HepG2 (cell line): ENCODE results near the gene TMEM62. TPM values are rescaled to one million over a fixed set of nuclear protein-coding genes. Genes with fewer than 3 reads are reported as not detected.

Experiments used
- ATAC-seq: fragments of 200-7000 bp; cut with Tn5 transposase; 3 replicates; pipeline ENCODE4 v1.9.1; 2020; ENCODE audit warnings: mild to moderate bottlenecking, moderate library complexity
- BruUV-seq: library from RNA; stranded (reverse); fragments of 400-500 nt; replicated peaks from 2 replicates; lab custom pipeline; 2021; lab: Mats Ljungman, UMichigan
- CTCF ChIA-PET: fragments of 300-600 bp; formaldehyde crosslinking; extraction: SDS; loops from one replicate; lab custom pipeline; 2021; ENCODE audit warnings: low total read pairs, inconsistent platforms, low intra/inter-chr PET ratio; lab: Yijun Ruan, JAX
- POLR2A ChIA-PET: fragments of 350-600 bp; sonication (Branson Sonifier 250); formaldehyde crosslinking; loops from one replicate; lab custom pipeline; 2020; ENCODE audit warnings: antibody characterized with exemption, inconsistent platforms; lab: Yijun Ruan, JAX
- DNase-seq: peaks from one replicate; pipeline ENCODE4 v3.0.0-alpha.2; 2015; ENCODE audit warnings: low spot score
- FAIRE-seq: peaks from 3 replicates; lab custom pipeline; 2011; peaks lifted over from hg19 to GRCh38; lab: Jason Lieb, UNC
- H2AFZ ChIP-seq: one replicate; pipeline ENCODE4 v1.6.1; 2011; ENCODE audit warnings: low read length, inconsistent platforms
- H3K27ac ChIP-seq: fragments of 300-600 bp; 3 replicates; pipeline ENCODE4 v1.8.0; 2011; ENCODE audit warnings: mixed run types, mild to moderate bottlenecking, mixed read lengths, low read length, inconsistent platforms; ENCODE audit not compliant: insufficient read depth; ENCODE audit errors: extremely low read length
- H3K27me3 ChIP-seq, 2 experiments: fragments of 200-600 bp in 1 of 2; 2 replicates in 1 of 2; 3 replicates in 1 of 2; pipeline versions ENCODE4 v1.6.0 to v1.8.0; 2011; ENCODE audit warnings: low read length in 2 of 2, mild to moderate bottlenecking in 2 of 2, moderate library complexity in 2 of 2, inconsistent platforms in 1 of 2; ENCODE audit not compliant: insufficient read depth in 2 of 2, control insufficient read depth in 1 of 2
- H3K36me3 ChIP-seq, 2 experiments: fragments of 200-600 bp in 1 of 2; replicated peaks in 1 of 2; 2 replicates in 1 of 2; 3 replicates in 1 of 2; pipeline versions ENCODE4 v1.5.1 to v1.8.0; 2011; ENCODE audit warnings: low read length in 2 of 2, inconsistent platforms in 1 of 2; ENCODE audit not compliant: insufficient read depth in 2 of 2, control insufficient read depth in 1 of 2
- H3K4me1 ChIP-seq: 2 replicates; pipeline ENCODE4 v1.5.1; 2012; ENCODE audit warnings: low read length, inconsistent platforms; ENCODE audit not compliant: insufficient read depth
- H3K4me2 ChIP-seq: 2 replicates; pipeline ENCODE4 v1.6.0; 2011; ENCODE audit warnings: low read depth, low read length, inconsistent platforms
- H3K4me3 ChIP-seq, 3 experiments: fragments of 200-600 bp in 1 of 3; sonication (generic), shearing (Covaris generic) in 1 of 3; replicated peaks in 1 of 3; 2 replicates each; pipeline ENCODE4 v1.5.1; 2011 to 2016; ENCODE audit warnings: low read length in 3 of 3, inconsistent platforms in 2 of 3, low read depth in 2 of 3, mild to moderate bottlenecking in 2 of 3, control low read depth in 1 of 3, mixed read lengths in 1 of 3; ENCODE audit not compliant: insufficient read depth in 1 of 3
- H3K79me2 ChIP-seq: one replicate; pipeline ENCODE4 v1.6.1; 2011; ENCODE audit warnings: low read length, inconsistent platforms; ENCODE audit not compliant: insufficient read depth
- H3K9ac ChIP-seq: 2 replicates; pipeline ENCODE4 v1.6.0; 2011; ENCODE audit warnings: mild to moderate bottlenecking, low read depth, low read length, inconsistent platforms; ENCODE audit not compliant: insufficient read depth
- H3K9me3 ChIP-seq: 2 replicates; pipeline ENCODE4 v1.5.1; 2012; ENCODE audit warnings: mild to moderate bottlenecking, low read length
- H4K20me1 ChIP-seq: 2 replicates; pipeline ENCODE4 v1.6.0; 2011; ENCODE audit warnings: inconsistent platforms, mild to moderate bottlenecking, low read length, moderate library complexity; ENCODE audit not compliant: insufficient read depth
- WIZ ChIP-seq: sonication (generic); formaldehyde crosslinking; IDR thresholded peaks from 2 replicates; pipeline ENCODE4 v1.5.1; 2020; ENCODE audit warnings: mild to moderate bottlenecking, missing genetic modification reagents
- ZNF333 ChIP-seq: sonication (generic); formaldehyde crosslinking; IDR thresholded peaks from 2 replicates; pipeline ENCODE4 v1.4.0; 2020; ENCODE audit warnings: mild to moderate bottlenecking, missing genetic modification reagents, borderline replicate concordance
- WGBS: methylation state at CpG from one replicate; pipeline ENCODE4 v1.1.6; 2017; ENCODE audit warnings: low lambda C conversion rate; 5-methylcytosine and 5-hydroxymethylcytosine counted together
- in situ Hi-C: cut with HindIII; loops from 2 replicates; pipeline ENCODE4 v1.10.0; 2017; ENCODE audit warnings: low pct_unique_long_range_greater_than_20kb; ENCODE audit not compliant: extremely low pct_ligation_motif_present
- intact Hi-C: fragments of 100-400 bp; cut with micrococcal nuclease; formaldehyde crosslinking; loops from one replicate; pipeline ENCODE4 v1.10.0; 2022; ENCODE audit not compliant: unreplicated experiment
- polyA plus RNA-seq, 8 experiments: library from polyadenylated mRNA; depleted of rRNA in 3 of 8; stranded (reverse) in 7 of 8; unstranded in 1 of 8; fragments of >200 nt; fragmentation: Illumina TruSeq in 4 of 8; extraction: Trizol in 4 of 8; gene quantifications; 2 replicates each; pipeline versions ENCODE4 v1.2.1 to v1.2.3, GENCODE V29; 2011 to 2016; ENCODE audit warnings: low read depth in 4 of 8, missing spikeins in 1 of 8, mixed read lengths in 1 of 8; ENCODE audit not compliant: insufficient read depth in 1 of 8
- total RNA-seq, 5 experiments: library from RNA; depleted of rRNA; stranded (reverse); fragments of >200 nt; fragmentation: Illumina TruSeq; extraction: Trizol; gene quantifications; 2 replicates each; pipeline ENCODE4 v1.2.3, GENCODE V29; 2016; ENCODE audit warnings: low read depth in 1 of 5
- TF ChIP-seq, protein P1 (sequence below): sonication (generic); formaldehyde crosslinking; IDR thresholded peaks from 2 replicates; pipeline ENCODE4 v1.8.0; 2022; ENCODE audit warnings: low read depth, missing genetic modification reagents
- TF ChIP-seq, protein P2 (sequence below): sonication (generic); formaldehyde crosslinking; IDR thresholded peaks from 2 replicates; pipeline ENCODE4 v1.5.1; 2020; ENCODE audit warnings: missing genetic modification reagents, mild to moderate bottlenecking, borderline replicate concordance
- TF ChIP-seq, protein P3 (sequence below): sonication (generic); formaldehyde crosslinking; IDR thresholded peaks from 2 replicates; pipeline ENCODE4 v1.9.0; 2021; ENCODE audit warnings: missing genetic modification reagents, borderline replicate concordance
- TF ChIP-seq, protein P4 (sequence below): sonication (generic); formaldehyde crosslinking; conservative IDR thresholded peaks from 2 replicates; pipeline ENCODE4 v1.8.1; 2023; ENCODE audit warnings: missing genetic modification reagents

The TMEM62 gene
- total and polyA plus RNA-seq, 2 of the 13 experiments (the other 11 are each of a cell fraction or from before 2014, with no cell fraction given), result 14.2 to 20.9 TPM

DNA sequence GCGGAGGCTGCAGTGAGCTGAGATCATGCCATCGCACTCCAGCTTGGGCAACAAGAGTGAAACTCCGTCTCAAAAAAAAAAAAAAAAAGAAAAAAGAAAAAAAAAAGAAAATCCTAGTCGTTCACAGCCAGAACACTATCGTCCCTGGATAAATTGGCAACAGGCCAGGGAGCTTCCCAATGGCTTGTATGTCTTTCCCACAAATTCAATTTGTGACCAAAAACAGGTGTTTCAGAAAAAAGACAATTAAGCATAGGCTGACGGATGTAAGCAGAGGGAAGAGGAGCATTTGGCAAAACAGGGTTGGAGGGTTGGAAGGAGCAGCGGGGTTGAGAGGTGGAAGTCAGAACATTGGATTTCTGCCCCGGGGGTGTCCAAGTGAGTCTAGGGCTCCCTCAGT, 78.9 kb downstream of the TMEM62 start:
- H4K20me1 ChIP-seq, result no peaks in the 10 kb centered on the region
- no peak overlapping the region for H3K9ac ChIP-seq
- in situ Hi-C loops, result loop anchor here (25.0 kb wide), 1 partner anchor 500 kb away; no protein-coding TSS in a partner anchor
- no peaks in the 10 kb centered on the region for H3K4me1 ChIP-seq
- DNase-seq (no peak), ATAC-seq (no peak)
- H3K79me2 ChIP-seq, result no peaks in the 10 kb centered on the region
- TF ChIP-seq, protein P1, sequence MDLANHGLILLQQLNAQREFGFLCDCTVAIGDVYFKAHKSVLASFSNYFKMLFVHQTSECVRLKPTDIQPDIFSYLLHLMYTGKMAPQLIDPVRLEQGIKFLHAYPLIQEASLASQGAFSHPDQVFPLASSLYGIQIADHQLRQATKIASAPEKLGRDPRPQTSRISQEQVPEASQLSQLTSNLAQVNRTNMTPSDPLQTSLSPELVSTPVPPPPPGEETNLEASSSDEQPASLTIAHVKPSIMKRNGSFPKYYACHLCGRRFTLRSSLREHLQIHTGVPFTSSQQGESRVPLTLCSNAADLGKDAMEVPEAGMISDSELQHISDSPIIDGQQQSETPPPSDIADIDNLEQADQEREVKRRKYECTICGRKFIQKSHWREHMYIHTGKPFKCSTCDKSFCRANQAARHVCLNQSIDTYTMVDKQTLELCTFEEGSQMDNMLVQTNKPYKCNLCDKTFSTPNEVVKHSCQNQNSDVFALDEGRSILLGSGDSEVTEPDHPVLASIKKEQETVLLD (CRISPR knock-in tag), result no peak
- TF ChIP-seq, protein P2, sequence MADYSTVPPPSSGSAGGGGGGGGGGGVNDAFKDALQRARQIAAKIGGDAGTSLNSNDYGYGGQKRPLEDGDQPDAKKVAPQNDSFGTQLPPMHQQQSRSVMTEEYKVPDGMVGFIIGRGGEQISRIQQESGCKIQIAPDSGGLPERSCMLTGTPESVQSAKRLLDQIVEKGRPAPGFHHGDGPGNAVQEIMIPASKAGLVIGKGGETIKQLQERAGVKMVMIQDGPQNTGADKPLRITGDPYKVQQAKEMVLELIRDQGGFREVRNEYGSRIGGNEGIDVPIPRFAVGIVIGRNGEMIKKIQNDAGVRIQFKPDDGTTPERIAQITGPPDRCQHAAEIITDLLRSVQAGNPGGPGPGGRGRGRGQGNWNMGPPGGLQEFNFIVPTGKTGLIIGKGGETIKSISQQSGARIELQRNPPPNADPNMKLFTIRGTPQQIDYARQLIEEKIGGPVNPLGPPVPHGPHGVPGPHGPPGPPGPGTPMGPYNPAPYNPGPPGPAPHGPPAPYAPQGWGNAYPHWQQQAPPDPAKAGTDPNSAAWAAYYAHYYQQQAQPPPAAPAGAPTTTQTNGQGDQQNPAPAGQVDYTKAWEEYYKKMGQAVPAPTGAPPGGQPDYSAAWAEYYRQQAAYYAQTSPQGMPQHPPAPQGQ (CRISPR knock-in tag), result no peak
- TF ChIP-seq, all 625 proteins: peak for 0
- no peaks in the 10 kb centered on the region for H3K9me3 ChIP-seq
- peaks cover 1 to 51% of the 10 kb centered on the region in 2 experiments; a peak in 3 of 5 replicates for H3K27me3 ChIP-seq
- H2AFZ ChIP-seq, result no peak overlapping the region
- no peaks in the 10 kb centered on the region for H3K36me3 ChIP-seq
- H3K27ac ChIP-seq, result no peak overlapping the region
- POLR2A ChIA-PET, result no interaction called here
- no peak overlapping the region for H3K4me2 ChIP-seq
- WGBS, result 38% methylated on average over 8 of the region's 8 CpGs
- BruUV-seq, result no TSS peak
- FAIRE-seq, result no peak
- intact Hi-C loops, result no loop called here
- H3K4me3 ChIP-seq, result no peak overlapping the region
- CTCF ChIA-PET, result no interaction called here

DNA sequence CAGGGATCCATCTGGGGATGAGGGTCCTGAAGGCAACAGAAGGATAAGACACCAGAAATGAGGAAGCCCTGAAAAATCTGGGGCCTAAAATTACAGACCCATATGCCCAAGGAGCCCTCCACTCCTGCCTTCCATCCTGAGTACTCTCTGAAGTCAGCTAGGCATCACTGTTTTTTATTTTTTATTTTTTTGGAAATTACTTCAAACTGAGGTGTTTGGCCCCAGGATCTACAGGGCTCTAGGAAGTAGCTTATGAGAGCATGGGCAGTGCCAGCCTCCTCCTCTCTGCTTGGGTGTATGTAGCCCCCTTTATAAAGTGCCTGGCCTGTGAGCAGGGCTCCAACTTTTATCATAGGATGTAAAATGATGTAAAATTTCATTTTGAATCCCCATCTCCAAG, 79.6 kb downstream of the TMEM62 start:
- H3K9ac ChIP-seq, result no peak overlapping the region
- H3K9me3 ChIP-seq, result no peaks in the 10 kb centered on the region
- H3K79me2 ChIP-seq, result no peaks in the 10 kb centered on the region
- no peak overlapping the region for H3K4me3 ChIP-seq
- DNase-seq, result no peak
- no peaks in the 10 kb centered on the region for H3K4me1 ChIP-seq
- in situ Hi-C loops (loop anchor here (25.0 kb wide), 1 partner anchor 501 kb away; no protein-coding TSS in a partner anchor), intact Hi-C loops (no loop called here)
- H3K27ac ChIP-seq, result no peak overlapping the region
- CTCF ChIA-PET, result no interaction called here
- no peak overlapping the region for H3K4me2 ChIP-seq
- no peak for ATAC-seq
- no peaks in the 10 kb centered on the region for H4K20me1 ChIP-seq
- POLR2A ChIA-PET, result no interaction called here
- H3K36me3 ChIP-seq, result no peaks in the 10 kb centered on the region
- H2AFZ ChIP-seq, result no peak overlapping the region
- H3K27me3 ChIP-seq, result peaks cover 1 to 46% of the 10 kb centered on the region in 2 experiments; a peak in 3 of 5 replicates
- no peak for FAIRE-seq
- no TSS peak for BruUV-seq
- TF ChIP-seq WIZ (no peak), ZNF333 (no peak)
- TF ChIP-seq, protein P3, sequence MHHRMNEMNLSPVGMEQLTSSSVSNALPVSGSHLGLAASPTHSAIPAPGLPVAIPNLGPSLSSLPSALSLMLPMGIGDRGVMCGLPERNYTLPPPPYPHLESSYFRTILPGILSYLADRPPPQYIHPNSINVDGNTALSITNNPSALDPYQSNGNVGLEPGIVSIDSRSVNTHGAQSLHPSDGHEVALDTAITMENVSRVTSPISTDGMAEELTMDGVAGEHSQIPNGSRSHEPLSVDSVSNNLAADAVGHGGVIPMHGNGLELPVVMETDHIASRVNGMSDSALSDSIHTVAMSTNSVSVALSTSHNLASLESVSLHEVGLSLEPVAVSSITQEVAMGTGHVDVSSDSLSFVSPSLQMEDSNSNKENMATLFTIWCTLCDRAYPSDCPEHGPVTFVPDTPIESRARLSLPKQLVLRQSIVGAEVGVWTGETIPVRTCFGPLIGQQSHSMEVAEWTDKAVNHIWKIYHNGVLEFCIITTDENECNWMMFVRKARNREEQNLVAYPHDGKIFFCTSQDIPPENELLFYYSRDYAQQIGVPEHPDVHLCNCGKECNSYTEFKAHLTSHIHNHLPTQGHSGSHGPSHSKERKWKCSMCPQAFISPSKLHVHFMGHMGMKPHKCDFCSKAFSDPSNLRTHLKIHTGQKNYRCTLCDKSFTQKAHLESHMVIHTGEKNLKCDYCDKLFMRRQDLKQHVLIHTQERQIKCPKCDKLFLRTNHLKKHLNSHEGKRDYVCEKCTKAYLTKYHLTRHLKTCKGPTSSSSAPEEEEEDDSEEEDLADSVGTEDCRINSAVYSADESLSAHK (CRISPR knock-in tag), result no peak
- TF ChIP-seq, protein P4, sequence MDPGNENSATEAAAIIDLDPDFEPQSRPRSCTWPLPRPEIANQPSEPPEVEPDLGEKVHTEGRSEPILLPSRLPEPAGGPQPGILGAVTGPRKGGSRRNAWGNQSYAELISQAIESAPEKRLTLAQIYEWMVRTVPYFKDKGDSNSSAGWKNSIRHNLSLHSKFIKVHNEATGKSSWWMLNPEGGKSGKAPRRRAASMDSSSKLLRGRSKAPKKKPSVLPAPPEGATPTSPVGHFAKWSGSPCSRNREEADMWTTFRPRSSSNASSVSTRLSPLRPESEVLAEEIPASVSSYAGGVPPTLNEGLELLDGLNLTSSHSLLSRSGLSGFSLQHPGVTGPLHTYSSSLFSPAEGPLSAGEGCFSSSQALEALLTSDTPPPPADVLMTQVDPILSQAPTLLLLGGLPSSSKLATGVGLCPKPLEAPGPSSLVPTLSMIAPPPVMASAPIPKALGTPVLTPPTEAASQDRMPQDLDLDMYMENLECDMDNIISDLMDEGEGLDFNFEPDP (CRISPR knock-in tag), result no peak
